Left lung (tissue), 10 donors: ENCODE results near the gene MBNL1. TPM values are rescaled to one million over a fixed set of nuclear protein-coding genes. Genes with fewer than 3 reads are reported as not detected.

Experiments
- ATAC-seq: fragments of 200-7000 bp; cut with Tn5 transposase; one replicate; pipeline ENCODE4 v1.9.1; 2020; ENCODE audit warnings: moderate library complexity
- DNase-seq, 4 donors: peaks; one replicate each; pipeline ENCODE4 v3.0.0-alpha.2; 2013 to 2020
- H3K27ac ChIP-seq, 2 donors: fragments of 200-600 bp; sonication (generic) in 1 of 2; one replicate each; pipeline versions ENCODE4 v1.5.0 to v1.8.0; 2020 to 2021
- H3K27me3 ChIP-seq, 2 donors: fragments of 200-600 bp; sonication (generic) in 1 of 2; one replicate each; pipeline versions ENCODE4 v1.5.0 to v1.8.0; 2020 to 2021
- H3K36me3 ChIP-seq, 2 donors: fragments of 200-600 bp; sonication (generic) in 1 of 2; one replicate each; pipeline versions ENCODE4 v1.5.0 to v1.8.0; 2020 to 2021
- H3K4me1 ChIP-seq, 2 donors: fragments of 200-600 bp; one replicate each; pipeline ENCODE4 v1.8.0; 2021
- H3K4me3 ChIP-seq, 2 donors: fragments of 200-600 bp; sonication (generic) in 1 of 2; one replicate each; pipeline versions ENCODE4 v1.5.0 to v1.8.0; 2020 to 2021; ENCODE audit warnings: mild to moderate bottlenecking in 1 of 2
- H3K9me3 ChIP-seq, 2 donors: fragments of 200-600 bp; sonication (generic) in 1 of 2; one replicate each; pipeline versions ENCODE4 v1.5.0 to v1.8.0; 2020 to 2021
- intact Hi-C, 2 donors: fragments of 100-400 bp; cut with DNase I; formaldehyde crosslinking; loops; one replicate each; pipeline versions ENCODE4 v1.11.2 to v1.14.2; 2022
- polyA plus RNA-seq, 6 donors: library from polyadenylated mRNA; unstranded; fragments of 120-200 nt; gene quantifications; one replicate each; pipeline ENCODE4 v1.2.1, GENCODE V29; 2013; ENCODE audit not compliant: insufficient read length in 6 of 6
- total RNA-seq, 2 donors: library from RNA; stranded (reverse); fragmentation: NEBNext Ultra II Directional; extraction: Animal tissue kit (Norgen Biotek cat#: 25700); gene quantifications; one replicate each; pipeline ENCODE4 v1.2.1, GENCODE V29; 2021
- TF ChIP-seq, protein P1 (sequence below), 2 donors: fragments of 200-600 bp; sonication (generic) in 1 of 2; IDR thresholded peaks; one replicate each; pipeline versions ENCODE4 v1.5.0 to v1.8.0; 2021; ENCODE audit warnings: antibody characterized with exemption in 2 of 2
- donor health status: DM: no; HTN: yes; CAD: no.
- donor health status: DM: no; HTN: no; CAD: no.

MBNL1 gene
- total and polyA plus RNA-seq, 8 donors, result 92.3 to 246 (median 109) TPM

DNA sequence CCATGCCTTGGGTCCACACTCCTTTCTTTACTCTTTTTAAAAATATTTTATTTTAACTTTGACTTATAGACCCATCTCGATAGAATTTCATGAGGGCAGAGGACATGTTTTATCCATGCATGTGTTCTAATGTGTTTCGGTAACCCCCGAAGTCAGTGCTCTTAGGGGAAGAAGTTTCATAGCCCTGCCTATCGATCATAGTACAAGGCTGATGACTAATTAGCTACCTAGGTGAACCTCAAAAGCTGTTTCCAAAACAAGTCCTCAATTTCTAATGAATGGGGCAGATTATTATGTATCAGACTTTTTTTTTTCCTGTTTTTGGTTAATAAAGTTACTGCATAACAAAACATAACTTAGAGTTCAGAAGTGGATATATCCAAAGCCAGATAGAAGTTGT, 82.0 kb downstream of the MBNL1 start:
- no peaks in the 10 kb centered on the region for H3K36me3 ChIP-seq
- ATAC-seq (no peak), DNase-seq (no peak)
- H3K27ac ChIP-seq, result no peak overlapping the region
- intact Hi-C loops, result no loop called here
- H3K4me1 ChIP-seq, result peaks cover 16 to 44% of the 10 kb centered on the region in 2 donors
- H3K4me3 ChIP-seq, result no peak overlapping the region
- H3K9me3 ChIP-seq, result no peaks in the 10 kb centered on the region
- TF ChIP-seq, protein P1, sequence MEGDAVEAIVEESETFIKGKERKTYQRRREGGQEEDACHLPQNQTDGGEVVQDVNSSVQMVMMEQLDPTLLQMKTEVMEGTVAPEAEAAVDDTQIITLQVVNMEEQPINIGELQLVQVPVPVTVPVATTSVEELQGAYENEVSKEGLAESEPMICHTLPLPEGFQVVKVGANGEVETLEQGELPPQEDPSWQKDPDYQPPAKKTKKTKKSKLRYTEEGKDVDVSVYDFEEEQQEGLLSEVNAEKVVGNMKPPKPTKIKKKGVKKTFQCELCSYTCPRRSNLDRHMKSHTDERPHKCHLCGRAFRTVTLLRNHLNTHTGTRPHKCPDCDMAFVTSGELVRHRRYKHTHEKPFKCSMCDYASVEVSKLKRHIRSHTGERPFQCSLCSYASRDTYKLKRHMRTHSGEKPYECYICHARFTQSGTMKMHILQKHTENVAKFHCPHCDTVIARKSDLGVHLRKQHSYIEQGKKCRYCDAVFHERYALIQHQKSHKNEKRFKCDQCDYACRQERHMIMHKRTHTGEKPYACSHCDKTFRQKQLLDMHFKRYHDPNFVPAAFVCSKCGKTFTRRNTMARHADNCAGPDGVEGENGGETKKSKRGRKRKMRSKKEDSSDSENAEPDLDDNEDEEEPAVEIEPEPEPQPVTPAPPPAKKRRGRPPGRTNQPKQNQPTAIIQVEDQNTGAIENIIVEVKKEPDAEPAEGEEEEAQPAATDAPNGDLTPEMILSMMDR (IDR thresholded peaks at IDR 0.05), result no peak
- no peaks in the 10 kb centered on the region for H3K27me3 ChIP-seq

- DNase-seq, result no peak
- H3K27me3 ChIP-seq, result no peaks in the 10 kb centered on the region
- H3K4me1 ChIP-seq, result peaks cover 16 to 46% of the 10 kb centered on the region in 2 donors
- no peak overlapping the region for H3K27ac ChIP-seq
- H3K36me3 ChIP-seq, result no peaks in the 10 kb centered on the region
- TF ChIP-seq, protein P1 (IDR thresholded peaks at IDR 0.05), result no peak
- no peaks in the 10 kb centered on the region for H3K9me3 ChIP-seq
- H3K4me3 ChIP-seq, result no peak overlapping the region
- no peak for ATAC-seq
- intact Hi-C loops, result no loop called here
Measured at GRCh38 chr3:152352554-152352953, 83.8 kb downstream of the MBNL1 start.

DNA sequence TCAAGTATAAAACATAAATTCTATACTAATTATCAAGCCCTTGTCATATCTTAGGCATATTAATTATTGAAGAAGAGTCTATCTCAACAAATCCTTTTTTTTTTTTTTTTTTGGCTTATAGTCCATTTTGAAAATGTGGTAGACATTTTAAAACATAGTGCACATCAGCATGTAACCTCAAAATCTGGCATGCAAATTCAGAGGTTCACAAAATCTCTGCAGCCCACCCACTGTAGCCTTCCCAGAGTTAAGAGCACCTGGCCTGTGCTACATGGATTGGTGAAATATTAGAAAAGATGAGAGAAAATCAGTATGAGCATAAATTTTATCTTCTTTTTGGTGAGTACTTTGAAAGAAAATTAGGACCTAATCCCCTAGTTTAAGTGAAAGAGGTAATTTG, 84.8 kb downstream of the MBNL1 start:
- no peaks in the 10 kb centered on the region for H3K27me3 ChIP-seq
- H3K4me3 ChIP-seq, result no peak overlapping the region
- DNase-seq, result no peak
- peaks cover 7 to 48% of the 10 kb centered on the region in 2 donors for H3K4me1 ChIP-seq
- ATAC-seq, result no peak
- intact Hi-C loops, result no loop called here
- no peaks in the 10 kb centered on the region for H3K36me3 ChIP-seq
- TF ChIP-seq, protein P1 (IDR thresholded peaks at IDR 0.05), result no peak
- H3K27ac ChIP-seq, result no peak overlapping the region
- H3K9me3 ChIP-seq, result no peaks in the 10 kb centered on the region

GRCh38 chr3:152355744-152356665, 87.3 kb downstream of the MBNL1 start:
- H3K4me1 ChIP-seq, result peaks cover 6 to 38% of the 10 kb centered on the region in 2 donors
- H3K9me3 ChIP-seq, result no peaks in the 10 kb centered on the region
- DNase-seq (no peak), ATAC-seq (no peak)
- H3K4me3 ChIP-seq, result no peak overlapping the region
- H3K36me3 ChIP-seq, result no peaks in the 10 kb centered on the region
- TF ChIP-seq, protein P1 (IDR thresholded peaks at IDR 0.05), result no peak
- H3K27me3 ChIP-seq, result no peaks in the 10 kb centered on the region
- no peak overlapping the region for H3K27ac ChIP-seq
- intact Hi-C loops, result no loop called here

GRCh38 chr3:152356870-152357276, 88.1 kb downstream of the MBNL1 start:
- no peak overlapping the region for H3K4me3 ChIP-seq
- DNase-seq, result no peak
- peaks cover 4 to 32% of the 10 kb centered on the region in 2 donors for H3K4me1 ChIP-seq
- no peaks in the 10 kb centered on the region for H3K36me3 ChIP-seq
- no peaks in the 10 kb centered on the region for H3K9me3 ChIP-seq
- intact Hi-C loops, result no loop called here
- H3K27me3 ChIP-seq, result no peaks in the 10 kb centered on the region
- no peak for ATAC-seq
- no peak overlapping the region for H3K27ac ChIP-seq
- TF ChIP-seq, protein P1 (IDR thresholded peaks at IDR 0.05), result no peak
